Measurements from ENCODE around the gene MAP3K15. TPM values are rescaled to one million over a fixed set of nuclear protein-coding genes. Genes with fewer than 3 reads are reported as not detected.

The MAP3K15 gene
- polyA plus RNA-seq, 1 donor (not counting 4 experiments of a cell fraction or from before 2014, with no cell fraction given) = 0.03 TPM

DNA sequence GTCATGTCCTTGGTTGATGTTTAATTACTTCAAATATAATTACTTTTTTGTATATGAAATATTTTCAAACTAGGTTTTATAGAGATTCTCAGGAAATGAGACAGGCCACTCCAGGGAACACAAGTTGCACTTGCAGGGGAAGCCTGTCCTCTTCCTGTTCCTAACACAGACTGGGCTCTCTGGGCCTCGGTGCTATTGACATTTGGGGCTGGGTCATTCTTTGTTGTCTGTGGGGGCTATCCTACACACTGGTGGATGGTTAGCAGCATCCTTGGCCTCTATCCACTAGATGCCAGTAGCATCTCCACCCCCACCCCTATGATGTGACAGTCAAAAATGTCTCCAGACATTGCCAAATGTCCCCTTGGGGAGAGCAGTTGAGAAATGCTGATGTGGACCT, 49.3 kb upstream of the MAP3K15 start:
- Histone ChIP-seq H4K20me1 (ENCODE audit: control insufficient read depth, extremely low read depth, insufficient read depth, low read length) (no peaks in the 10 kb centered on the region), H2AFZ (ENCODE audit: control insufficient read depth, low read length) (no peak overlapping the region), H3K9me1 (ENCODE audit: control insufficient read depth, extremely low read depth, insufficient read depth, low read length) (no peaks in the 10 kb centered on the region), H3K9ac (ENCODE audit: control insufficient read depth, extremely low read depth, insufficient read depth, low read length) (no peak overlapping the region), H3K36me3 (ENCODE audit: control insufficient read depth in 2 of 2, extremely low read depth in 1 of 2, insufficient read depth in 2 of 2, low read length in 2 of 2) (peaks cover 0 to 3% of the 10 kb centered on the region in 2 experiments), H3K27ac (ENCODE audit: control insufficient read depth, insufficient read depth, low read length) (no peak overlapping the region), H3K27me3 (ENCODE audit: control insufficient read depth, extremely low read depth, insufficient read depth, low read length) (no peaks in the 10 kb centered on the region), H3K4me3 (ENCODE audit: control insufficient read depth in 2 of 3, extremely low read depth in 1 of 3, insufficient read depth in 2 of 3, low read depth in 1 of 3, low read length in 3 of 3) (no peak overlapping the region), H3K79me2 (ENCODE audit: control insufficient read depth, insufficient read depth, low read length) (no peaks in the 10 kb centered on the region), H3K4me2 (ENCODE audit: control insufficient read depth, extremely low read depth, insufficient read depth, low read depth, low read length) (no peak overlapping the region), H3K9me3 (ENCODE audit: control insufficient read depth, low read depth, low read length) (no peaks in the 10 kb centered on the region), H3K4me1 (ENCODE audit: control insufficient read depth, extremely low read depth, insufficient read depth, low read length) (no peaks in the 10 kb centered on the region)
- TF ChIP-seq EZH2 (IDR thresholded peaks at IDR 0.05; ENCODE audit: low read length) = no peak
- TF ChIP-seq, protein P1, sequence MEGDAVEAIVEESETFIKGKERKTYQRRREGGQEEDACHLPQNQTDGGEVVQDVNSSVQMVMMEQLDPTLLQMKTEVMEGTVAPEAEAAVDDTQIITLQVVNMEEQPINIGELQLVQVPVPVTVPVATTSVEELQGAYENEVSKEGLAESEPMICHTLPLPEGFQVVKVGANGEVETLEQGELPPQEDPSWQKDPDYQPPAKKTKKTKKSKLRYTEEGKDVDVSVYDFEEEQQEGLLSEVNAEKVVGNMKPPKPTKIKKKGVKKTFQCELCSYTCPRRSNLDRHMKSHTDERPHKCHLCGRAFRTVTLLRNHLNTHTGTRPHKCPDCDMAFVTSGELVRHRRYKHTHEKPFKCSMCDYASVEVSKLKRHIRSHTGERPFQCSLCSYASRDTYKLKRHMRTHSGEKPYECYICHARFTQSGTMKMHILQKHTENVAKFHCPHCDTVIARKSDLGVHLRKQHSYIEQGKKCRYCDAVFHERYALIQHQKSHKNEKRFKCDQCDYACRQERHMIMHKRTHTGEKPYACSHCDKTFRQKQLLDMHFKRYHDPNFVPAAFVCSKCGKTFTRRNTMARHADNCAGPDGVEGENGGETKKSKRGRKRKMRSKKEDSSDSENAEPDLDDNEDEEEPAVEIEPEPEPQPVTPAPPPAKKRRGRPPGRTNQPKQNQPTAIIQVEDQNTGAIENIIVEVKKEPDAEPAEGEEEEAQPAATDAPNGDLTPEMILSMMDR (optimal IDR thresholded peaks at IDR 0.05 in 1 of 3, IDR thresholded peaks at IDR 0.05 in 1 of 3, conservative IDR thresholded peaks at IDR 0.05 in 1 of 3; ENCODE audit: extremely low read depth in 1 of 3, insufficient read depth in 2 of 3, low read length in 3 of 3) = no peak
- dilution Hi-C loops (cut with MboI; ENCODE audit: extremely low pct_ligation_motif_present, low sequenced_read_pairs) = no loop called here
- FAIRE-seq = no peak
- DNase-seq (ENCODE audit: low read depth, low spot score) = no peak

DNA sequence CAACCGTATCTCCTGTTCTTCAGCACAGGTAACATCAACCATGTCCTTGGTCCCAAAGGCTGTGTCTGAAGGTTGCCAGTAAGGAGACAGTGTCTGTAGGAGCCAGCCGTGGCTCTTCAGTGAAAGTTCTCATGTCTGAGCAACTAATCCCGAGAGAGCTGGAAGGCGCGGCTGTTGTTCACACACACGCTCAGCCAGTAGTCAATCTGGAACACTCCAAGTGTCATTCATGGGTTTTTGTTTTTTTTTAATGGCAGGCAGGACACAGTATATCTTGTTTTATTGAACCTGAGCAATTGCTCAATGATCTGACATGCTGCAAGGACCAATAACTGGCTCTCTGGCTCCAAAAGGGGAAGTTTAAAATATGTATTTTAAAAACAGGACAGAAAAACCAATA, 48.4 kb upstream of the MAP3K15 start:
- no peaks in the 10 kb centered on the region for H3K9me3 ChIP-seq (ENCODE audit: control insufficient read depth, low read depth, low read length)
- no peaks in the 10 kb centered on the region for H3K9me1 ChIP-seq (ENCODE audit: control insufficient read depth, extremely low read depth, insufficient read depth, low read length)
- H3K4me3 ChIP-seq (ENCODE audit: control insufficient read depth in 2 of 3, extremely low read depth in 1 of 3, insufficient read depth in 2 of 3, low read depth in 1 of 3, low read length in 3 of 3) = no peak overlapping the region
- H3K79me2 ChIP-seq (ENCODE audit: control insufficient read depth, insufficient read depth, low read length) = no peaks in the 10 kb centered on the region
- no peak for FAIRE-seq
- dilution Hi-C loops (cut with MboI; ENCODE audit: extremely low pct_ligation_motif_present, low sequenced_read_pairs) = no loop called here
- H3K27me3 ChIP-seq (ENCODE audit: control insufficient read depth, extremely low read depth, insufficient read depth, low read length) = no peaks in the 10 kb centered on the region
- H3K36me3 ChIP-seq (ENCODE audit: control insufficient read depth in 2 of 2, extremely low read depth in 1 of 2, insufficient read depth in 2 of 2, low read length in 2 of 2) = peaks cover 0 to 3% of the 10 kb centered on the region in 2 experiments
- H3K4me1 ChIP-seq (ENCODE audit: control insufficient read depth, extremely low read depth, insufficient read depth, low read length) = no peaks in the 10 kb centered on the region
- H3K27ac ChIP-seq (ENCODE audit: control insufficient read depth, insufficient read depth, low read length) = no peak overlapping the region
- no peak for TF ChIP-seq EZH2 (IDR thresholded peaks at IDR 0.05; ENCODE audit: low read length)
- TF ChIP-seq, protein P1 (optimal IDR thresholded peaks at IDR 0.05 in 1 of 3, IDR thresholded peaks at IDR 0.05 in 1 of 3, conservative IDR thresholded peaks at IDR 0.05 in 1 of 3; ENCODE audit: extremely low read depth in 1 of 3, insufficient read depth in 2 of 3, low read length in 3 of 3) = no peak
- no peak overlapping the region for H3K9ac ChIP-seq (ENCODE audit: control insufficient read depth, extremely low read depth, insufficient read depth, low read length)
- H2AFZ ChIP-seq (ENCODE audit: control insufficient read depth, low read length) = no peak overlapping the region
- DNase-seq (ENCODE audit: low read depth, low spot score) = no peak
- H4K20me1 ChIP-seq (ENCODE audit: control insufficient read depth, extremely low read depth, insufficient read depth, low read length) = no peaks in the 10 kb centered on the region
- H3K4me2 ChIP-seq (ENCODE audit: control insufficient read depth, extremely low read depth, insufficient read depth, low read depth, low read length) = no peak overlapping the region

Measured in keratinocyte (primary cell).